GM21526 (cell line): ENCODE data around the gene SIPA1L3.

Experiments used
- ATAC-seq: cut with Tn5 transposase; IDR thresholded peaks from one replicate; pipeline ENCODE4 v1.9.1; 2021; ENCODE audit warnings: moderate library complexity; ENCODE audit not compliant: unreplicated experiment, low FRiP score

The SIPA1L3 gene

DNA sequence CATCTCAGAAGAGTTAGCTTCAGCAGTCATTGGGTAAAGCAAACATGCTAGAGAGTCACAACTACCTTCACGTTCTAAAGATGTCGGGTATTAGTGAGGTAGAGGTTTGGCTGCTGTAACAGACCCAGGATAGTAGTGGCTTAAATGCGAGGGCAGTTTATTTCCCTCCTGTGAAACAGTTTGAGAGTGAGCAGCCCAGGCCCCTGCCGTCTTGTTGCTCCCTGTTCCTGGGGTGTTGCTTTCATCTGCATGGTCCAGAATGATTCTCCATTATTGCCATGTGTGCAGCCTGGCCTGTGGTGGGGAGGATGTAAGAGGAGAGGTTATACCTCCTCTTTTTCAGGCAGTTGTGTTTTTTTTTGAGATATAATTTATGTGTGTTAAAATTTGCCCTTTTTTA, 63.7 kb downstream of the SIPA1L3 start:
- no peak for ATAC-seq

DNA sequence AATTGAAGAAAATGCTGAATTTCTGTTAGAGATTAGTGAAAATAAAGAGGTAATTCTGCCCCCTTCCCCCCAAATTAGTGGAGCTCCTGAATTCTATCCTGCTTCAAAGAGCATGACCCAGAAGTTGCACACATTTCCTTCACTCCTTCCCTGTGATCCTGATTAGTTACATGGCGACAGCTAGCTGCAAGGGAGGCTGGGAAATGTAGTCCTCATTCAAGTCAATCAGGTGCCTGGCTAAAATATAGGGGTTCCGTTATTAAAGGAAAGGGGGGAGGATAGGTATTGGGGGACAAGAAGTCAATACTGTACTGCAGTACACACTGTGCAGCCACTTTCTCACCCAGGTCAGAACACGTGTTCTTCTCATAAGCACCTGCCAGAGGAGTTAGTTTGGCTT, 65.8 kb downstream of the SIPA1L3 start:
- ATAC-seq: no peak

DNA sequence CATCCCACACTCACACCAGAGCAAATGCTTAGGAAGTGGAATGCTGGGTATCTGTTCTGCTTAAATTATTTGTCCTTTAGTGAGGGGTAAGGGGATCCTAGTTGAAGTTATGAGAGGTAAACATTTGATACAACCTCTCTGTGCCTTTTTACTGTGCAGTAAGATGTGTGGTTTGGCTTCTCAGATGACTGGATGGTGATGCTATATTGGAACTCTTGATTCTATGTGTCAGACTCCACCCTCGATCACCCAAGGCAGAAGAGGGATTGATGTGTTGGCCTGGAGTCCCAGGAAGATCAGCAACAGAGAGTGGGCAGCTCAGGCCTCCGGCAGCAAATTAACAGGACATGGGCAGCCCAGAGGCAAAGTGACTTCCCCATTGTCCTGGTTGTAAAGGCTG, 66.7 kb downstream of the SIPA1L3 start:
- ATAC-seq: no peak

DNA sequence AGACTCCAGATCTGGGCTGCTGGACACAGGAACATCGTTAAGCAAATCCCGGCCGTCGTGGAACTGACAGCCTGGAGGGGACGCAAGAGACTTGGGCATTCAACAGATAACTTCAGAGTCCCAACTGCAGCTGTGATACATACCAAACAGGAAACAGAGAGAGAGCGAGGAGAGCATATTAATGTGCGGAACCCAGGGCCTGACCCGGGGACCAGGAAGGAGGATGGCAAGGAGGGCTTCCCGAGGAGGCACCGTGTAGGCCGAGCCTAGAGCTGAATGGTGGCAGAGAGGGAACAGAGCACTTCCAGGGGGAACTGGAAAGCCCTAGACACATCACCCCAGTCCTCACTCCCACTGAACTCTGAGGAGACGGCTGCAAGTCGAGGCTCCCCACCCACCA, 68.1 kb downstream of the SIPA1L3 start:
- ATAC-seq: no peak

DNA sequence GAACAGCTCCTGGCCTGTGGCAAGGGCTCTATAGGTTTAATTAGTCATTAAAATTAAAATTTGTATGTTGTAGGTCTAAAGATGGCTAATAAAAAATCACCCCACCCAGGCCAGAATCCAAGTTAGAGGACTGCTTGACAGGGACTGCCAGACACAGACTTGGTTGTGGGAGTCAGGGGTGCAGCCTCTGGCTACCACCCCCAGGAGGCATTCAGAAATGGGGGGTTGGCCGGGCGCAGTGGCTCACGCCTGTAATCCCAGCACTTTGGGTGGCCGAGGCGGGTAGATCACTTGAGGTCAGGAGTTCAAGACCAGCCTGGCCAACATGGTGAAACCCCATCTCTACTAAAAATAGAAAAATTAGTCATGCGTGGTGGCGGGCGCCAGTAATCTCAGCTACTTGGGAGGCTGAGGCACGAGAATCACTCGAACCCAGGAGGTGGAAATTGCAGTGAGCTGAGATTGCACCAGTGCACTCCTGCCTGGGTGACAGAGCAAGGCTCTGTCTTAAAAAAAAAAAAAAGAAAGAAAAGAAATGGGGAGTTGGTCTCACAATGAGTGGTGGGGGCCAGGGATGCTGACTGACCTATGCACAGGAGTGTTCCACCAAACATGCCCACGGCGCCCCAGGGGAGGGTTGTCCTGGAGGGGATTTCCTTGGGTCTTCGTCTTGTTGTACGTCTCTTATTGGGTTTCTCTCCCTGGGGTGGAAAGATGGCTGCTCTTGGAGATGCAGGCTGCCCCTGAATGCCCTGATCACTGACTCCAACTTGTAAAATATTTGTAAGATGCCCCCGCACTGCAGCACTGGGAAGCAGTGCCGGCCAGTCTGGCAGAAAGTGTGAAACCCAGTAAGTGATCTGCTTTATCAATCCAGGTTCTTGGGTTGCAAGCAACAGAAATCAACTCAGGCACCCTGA, 68.8 kb downstream of the SIPA1L3 start:
- no peak for ATAC-seq

DNA sequence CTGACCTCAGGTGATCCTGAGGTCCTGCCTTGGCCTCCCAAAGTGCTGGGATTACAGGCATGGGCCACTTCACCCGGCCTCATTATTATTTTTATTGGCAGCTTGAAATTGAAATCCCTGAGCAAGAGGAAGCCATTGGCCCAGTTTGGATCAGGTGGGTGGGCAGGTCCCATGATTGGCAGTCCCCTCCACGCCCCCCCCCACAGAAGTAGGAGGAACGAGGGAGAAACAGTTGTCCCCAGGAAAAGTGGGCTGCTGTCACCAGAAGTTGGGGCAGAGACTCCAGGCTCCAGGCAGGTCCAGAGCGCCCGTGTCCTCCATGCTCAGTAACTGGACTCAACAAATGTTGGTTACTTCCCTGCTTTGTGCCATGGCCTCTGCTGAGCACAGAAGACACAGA, 70.4 kb downstream of the SIPA1L3 start:
- no peak for ATAC-seq

DNA sequence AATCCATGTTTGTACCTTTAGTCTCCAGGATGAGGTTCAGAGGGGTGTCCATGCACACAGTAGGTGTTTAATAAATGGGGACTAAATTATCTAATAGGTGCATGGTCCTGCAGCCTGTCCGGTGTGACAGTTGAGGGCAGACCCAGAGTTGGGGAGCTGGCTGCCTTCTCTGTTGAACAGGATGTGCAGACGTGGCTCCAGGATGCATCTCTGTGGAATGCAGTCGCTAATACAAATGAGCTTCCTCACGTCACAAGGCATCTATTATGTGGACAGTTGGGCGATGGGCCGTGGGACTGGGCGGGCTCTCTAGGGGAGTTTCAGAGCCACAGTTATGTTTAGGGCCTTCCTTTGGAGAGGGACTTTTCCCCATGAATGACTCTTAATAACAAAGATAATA, 71.0 kb downstream of the SIPA1L3 start:
- ATAC-seq: no peak

DNA sequence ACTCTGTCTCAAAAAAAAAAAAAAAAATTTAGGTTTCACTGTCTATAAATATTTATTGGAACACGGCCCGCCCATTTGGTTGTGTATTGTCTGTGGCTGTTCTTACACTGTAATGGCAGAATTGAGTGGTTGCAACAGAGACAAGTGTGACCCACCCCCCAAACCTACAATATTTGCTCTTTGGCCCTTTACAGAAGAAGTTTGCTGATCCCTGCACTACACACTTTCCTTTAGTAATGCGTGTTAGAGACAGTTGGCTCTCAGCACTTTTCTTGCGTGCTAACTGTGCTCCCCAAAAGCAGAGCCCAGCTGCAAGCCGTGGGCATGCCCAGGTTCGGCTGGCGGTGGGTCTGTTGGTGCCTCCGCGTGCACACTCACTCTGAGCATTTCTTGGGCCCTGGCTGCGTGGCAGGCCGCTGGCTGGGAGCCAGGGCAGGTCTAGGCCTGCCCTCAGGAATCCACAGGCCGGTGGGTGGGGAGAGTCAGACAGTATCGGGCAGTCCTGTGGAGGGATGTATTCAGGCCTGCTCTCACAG, 72.6 kb downstream of the SIPA1L3 start:
- ATAC-seq: no peak

DNA sequence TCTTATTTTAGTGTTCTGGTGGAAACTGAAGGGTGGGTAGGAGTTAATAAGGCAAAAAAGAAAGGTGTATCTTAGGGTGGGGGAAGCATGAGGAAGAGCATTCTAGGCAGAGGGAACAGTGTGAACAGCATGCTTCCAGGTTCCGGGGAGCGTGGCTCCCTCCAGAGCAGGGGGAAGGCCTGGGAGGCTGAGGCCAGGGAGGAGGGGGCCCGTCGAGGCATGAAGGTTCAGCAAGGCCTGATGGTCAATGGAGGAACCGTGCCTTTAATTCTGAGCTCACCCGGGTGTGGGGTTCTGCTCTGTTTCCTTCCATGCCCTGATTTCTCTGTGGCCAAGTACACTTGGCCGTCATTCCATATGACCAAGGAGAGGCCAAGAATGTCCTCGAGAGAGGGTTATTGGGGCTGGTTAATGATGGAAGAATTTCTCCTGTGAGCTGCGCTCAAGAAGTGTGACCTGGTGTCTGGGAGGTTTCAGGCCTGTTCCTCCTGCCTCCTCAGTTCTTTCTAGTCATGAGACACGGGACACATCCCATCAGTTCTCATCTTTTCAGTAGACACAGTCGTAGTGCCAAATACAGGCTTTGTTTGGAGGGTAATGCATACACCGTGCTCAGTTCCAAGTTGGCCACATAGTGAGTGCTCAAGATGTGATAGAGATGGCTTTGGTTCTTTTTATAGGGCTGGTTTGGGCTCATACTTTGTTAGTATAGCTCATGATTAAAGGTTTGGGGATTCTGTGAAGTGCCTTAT, 73.6 kb downstream of the SIPA1L3 start:
- ATAC-seq: no peak

DNA sequence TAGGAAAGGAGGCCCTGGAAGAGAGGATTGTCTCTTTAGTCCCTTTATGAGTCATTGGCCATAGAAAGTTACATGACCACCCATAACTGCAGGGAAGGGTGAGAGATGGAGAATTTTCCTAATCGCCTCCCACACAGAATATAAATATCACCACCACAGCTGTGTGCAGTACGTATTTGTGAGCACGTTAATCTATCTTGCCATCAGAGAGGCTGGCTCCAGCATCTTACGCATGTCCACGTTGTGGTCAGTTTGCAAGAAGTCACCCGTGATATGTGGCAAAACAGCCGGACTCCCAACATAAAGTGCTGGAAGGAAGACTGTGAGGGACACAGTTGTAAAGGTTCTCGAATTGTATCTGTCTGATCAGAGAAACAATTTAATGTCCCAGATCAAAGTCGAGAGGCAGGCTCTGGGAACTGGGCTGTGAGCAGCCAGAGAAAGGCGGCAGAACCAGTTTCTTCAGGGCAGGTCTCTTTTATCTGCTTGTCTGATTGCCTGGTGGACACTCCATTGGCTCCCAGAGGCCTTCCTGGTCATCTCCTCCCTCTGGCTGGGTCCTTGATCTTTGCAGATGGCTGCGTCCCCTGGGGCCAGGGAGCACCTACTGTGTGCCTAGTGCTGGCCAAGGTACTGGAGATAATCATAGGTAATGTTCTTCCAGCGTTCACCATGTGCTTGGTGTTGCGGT, 74.9 kb downstream of the SIPA1L3 start:
- no peak for ATAC-seq

DNA sequence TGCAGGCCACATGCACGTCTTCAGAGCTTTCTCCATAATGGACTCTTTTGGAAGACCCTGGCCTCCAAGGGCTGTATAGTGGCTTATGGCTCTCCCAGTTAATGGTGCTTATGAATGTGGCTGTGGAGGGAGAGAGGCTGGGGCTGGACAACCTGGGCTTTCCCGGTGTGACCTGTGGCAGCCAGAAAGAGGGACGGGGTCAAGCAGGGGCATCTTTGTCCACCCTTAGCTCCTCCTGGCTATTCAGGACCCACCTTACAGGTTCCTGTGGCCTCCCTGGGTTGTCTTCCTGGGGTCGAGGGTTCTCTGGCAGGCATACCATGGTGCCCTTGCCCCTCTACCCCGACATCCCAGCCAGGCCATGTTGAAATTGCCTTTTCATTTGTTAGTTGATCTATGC, 75.6 kb downstream of the SIPA1L3 start:
- ATAC-seq: no peak

DNA sequence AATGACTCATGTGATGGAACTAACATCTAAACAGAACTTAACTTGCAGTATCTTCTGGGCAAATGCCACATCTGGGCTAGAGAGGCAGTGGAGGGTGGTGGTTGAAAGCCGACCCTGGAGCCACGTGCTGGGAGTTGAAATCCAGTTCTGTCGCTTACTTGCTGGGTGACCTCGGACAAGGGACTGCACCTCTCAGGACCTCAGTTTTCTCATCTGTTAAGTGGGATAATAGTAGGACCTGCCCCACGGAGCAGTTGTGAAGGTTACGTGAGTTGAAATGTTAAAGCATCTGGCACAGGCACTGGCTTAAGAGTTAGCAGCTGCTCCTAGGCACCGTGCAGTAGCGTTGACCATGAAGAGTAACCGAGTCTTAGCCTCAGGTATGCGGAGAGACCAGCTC, 76.1 kb downstream of the SIPA1L3 start:
- no peak for ATAC-seq

DNA sequence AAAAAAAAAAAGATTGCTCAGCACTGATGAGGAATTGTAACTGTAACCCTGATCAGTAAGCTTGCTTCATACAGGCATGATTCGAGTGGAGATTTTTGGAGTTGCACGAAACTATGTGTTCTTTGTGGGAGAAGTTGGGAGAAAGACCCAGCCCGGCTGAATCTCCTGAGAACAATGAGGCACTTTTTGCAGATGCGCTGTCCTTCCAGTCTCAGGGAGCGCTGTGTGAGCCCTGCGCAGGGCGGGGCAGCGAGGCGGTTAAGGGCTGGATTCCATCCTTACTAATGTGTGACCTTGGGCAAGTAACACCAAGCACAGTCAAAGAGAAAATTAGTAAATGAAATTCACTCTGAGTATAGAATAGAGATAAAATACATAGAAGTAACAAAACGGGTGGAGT, 76.9 kb downstream of the SIPA1L3 start:
- no peak for ATAC-seq

DNA sequence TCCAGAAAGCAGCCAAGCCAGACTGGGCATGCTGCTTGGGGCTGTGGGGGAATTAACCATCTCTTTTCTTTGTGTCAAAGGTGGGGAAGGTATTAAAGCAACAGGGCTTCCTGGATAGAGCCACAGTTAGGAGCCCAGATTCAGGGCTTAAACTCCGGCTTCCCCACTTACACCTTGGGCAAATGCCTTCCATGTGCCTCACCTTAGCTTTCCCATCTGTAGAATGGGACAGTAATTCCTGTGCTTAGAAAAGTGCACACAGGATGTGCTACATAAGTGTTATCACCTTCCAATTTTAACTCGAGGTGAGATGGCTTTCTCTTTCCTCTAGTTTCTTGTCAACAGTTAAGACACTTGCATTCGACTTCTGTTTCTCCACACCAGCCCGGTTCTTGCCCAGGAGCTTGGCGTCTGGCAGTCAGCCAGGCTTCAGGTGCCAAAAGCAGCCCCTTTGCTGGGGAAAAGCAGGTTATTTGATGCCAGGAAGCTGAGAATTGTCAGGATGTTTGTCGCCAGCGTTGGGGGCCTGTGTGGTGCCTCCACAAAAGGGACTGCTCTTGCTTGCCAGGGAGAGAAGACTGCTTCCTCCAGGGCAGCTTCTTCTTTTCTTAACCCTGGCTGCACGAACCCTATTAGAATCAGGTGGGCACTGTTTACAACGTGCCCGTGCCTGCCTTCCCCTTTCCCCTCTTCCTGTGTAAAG, 79.2 kb downstream of the SIPA1L3 start:
- ATAC-seq: no peak

DNA sequence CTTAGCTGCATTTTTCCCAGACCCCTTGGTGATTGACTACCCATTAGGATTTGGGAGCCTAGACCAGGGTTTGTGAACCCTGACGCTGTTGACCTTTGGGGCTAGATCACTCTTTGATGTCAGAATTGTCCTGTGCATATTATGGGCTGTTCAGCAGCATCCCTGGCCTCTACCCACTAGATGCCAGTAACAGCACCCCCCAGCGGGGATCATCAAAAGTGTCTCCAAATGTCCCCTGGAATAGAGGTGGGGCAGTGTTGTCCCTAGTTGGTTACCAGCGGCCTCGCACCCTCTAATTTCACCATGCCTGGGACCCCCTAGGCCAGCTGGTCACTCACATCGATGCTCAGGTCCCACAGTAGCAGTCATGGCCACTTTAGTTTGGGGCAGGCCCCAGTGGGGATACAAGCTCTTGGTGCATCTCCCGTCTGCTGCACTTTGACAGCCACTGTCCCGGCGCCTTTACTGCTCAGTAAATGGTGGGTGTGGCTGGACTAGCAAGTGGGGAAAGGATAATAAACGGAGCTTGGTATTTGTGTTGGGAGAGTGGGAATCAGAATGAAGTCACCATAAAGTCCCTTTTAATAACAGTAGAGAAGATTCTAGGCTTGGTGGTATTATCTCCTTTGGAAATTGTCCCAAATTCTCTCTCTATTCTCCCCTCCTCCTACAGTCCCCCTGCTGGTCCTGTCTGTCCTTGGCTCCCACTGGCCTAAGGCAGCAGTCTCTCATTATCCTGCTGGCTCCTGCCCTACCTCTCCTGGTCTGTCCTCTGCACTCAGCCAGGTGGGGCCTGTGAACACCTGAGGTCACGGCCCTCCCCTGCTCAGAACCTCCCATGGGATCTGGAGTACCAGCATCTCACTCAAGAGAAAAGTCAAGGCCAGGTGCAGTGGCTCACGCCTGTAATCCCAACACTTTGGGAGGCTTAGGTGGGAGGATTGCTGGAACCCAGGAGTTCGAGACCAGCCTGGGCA, 80.6 kb downstream of the SIPA1L3 start:
- ATAC-seq: no peak

DNA sequence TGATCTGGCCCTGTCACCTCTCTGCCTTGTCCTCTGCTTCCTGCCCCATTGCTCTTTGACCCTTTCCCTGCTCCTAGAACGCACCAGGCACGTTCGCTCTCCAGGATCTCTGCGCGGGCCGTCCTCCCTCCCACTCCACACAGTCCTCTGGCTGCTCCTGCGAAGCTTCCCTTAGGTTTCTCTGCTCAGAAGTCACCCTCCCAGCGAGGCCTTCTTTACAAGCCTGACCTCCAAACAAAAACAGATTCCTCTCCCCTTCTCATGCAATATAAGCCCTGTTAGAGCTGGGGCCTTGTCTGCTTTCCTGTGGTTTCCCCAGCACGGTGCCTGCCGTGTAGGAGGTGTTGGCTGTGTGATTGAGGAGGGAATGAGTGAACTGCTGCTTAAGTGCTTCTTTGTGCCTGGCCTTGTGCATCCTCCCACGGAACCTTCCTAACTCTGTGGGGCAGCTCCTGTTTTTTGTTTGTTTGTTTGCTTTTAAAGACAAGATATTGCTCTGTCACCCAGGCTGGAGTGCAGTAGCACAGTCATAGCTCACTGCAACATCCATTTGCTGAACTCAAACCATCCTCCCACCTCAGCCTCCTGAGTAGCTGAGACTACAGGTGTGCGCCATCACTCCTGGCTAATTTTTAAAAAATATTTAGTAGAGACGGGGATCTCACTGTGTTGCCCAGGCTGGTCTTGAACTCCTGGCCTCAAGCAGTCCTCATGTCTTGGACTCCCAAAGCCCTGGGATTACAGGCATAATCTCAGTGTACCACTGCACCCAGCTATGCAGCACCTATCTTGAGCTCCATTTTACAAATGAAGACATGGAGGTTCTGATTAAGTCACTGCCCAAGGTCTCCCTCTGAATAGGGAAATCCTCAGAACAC, 82.0 kb downstream of the SIPA1L3 start:
- ATAC-seq: no peak

DNA sequence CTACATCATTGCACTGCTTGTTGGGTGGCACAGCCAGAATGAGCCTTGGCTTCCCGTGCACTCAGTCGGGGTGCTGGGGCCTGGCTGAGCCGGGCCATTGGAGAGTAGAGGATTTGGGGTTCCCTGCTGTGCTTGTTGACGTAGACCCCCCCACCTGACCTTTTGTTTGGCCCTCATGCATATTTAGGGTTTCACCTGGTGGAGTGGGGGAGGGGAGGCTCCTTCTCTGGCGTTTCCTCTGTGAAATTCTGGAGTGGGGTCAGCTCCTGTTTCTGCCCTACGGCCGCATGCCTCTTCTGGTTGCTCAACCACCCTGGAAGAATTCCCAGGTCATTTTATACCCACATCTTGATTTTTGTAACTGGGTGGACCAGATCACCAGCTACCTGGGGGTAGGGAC, 82.8 kb downstream of the SIPA1L3 start:
- ATAC-seq: no peak

DNA sequence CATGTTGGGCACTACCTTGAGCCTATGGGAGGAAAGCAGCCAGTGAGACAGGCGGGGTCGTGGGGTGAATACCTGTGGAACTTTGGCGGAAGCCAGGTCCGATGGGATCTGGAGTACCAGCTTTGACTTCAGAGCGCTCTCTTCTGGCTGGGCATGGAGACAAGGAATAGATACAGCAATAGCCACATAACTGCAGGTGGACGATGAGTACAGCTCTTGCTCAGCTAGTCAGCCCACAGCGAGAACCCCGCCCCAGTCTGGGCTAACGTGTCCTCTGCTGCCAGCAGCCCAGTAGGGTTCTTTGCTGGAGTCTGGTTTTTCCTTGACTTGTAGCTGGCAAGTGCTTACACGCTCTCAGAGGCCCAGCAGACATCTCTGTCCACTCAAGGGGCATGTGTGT, 83.4 kb downstream of the SIPA1L3 start:
- ATAC-seq: no peak
